ENCODE measurements around the gene LSR. TPM values are rescaled to one million over a fixed set of nuclear protein-coding genes. Genes with fewer than 3 reads are reported as not detected.

Gene LSR
- total and polyA plus RNA-seq, 2 experiments from 2014 or later: 116 to 212 TPM

DNA sequence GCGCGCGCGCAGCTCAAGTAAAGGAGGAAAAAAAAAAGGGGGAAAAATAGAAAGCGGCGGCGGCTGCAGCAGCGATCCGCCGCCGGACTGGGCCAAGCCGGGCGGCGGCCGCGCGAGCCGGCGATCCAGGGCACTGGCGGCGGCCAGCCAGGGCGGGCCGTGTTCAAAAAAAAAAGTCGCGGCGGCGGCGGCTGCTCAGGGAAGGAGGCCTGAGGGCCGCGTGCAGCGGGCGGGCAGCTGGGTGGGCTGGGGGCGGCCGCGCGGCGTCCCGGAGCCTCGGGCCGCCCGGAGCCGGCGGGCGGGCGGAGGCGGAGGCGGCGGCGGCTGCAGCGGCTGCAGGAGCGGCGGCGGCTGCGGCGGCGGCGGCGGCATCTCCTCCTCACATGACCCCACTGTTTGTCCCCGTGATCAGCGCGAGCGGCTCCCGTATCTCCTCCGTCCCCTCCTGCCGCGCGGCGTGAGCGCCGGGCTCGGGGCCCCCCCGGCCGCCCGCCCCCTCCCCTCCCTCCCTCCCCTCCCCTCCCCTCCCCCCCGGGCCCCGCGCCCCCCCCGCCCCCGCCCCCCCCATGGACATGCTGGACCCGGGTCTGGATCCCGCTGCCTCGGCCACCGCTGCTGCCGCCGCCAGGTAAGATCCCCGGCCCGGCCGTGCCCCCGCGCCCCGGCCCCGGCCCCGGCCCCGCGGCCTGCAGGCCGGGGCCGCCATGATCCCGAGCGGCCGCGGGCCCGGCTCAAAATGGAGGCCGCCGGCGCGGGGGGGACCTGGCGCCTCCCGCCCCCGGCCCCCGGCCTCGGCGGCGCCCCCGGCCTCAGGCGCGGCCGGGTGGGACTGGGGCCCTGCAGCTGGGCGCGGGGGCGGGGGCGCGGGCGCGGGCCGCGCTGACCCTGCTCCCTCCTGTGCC lies 20.0 kb downstream of the LSR start, which contains the start of gene USF2:
Gene USF2 (plus strand): TSS at position 427 of the 902 bp plus-strand sequence. CDS start 140 bp downstream, at position 567.
- ATAC-seq: no peak
- H4K20me1 ChIP-seq (replicated peaks; ENCODE audit: insufficient read depth): peaks cover 12% of the 10 kb centered on the region; the same call in 1 of the 2 replicates
- H3K79me2 ChIP-seq (replicated peaks; ENCODE audit: insufficient read depth): no peaks in the 10 kb centered on the region
- no peak within 1 kb of the TSS for H2AFZ ChIP-seq
- H3K9me2 ChIP-seq (ENCODE audit: insufficient read depth): no peaks in the 10 kb centered on the region
- TF ChIP-seq, protein P1, sequence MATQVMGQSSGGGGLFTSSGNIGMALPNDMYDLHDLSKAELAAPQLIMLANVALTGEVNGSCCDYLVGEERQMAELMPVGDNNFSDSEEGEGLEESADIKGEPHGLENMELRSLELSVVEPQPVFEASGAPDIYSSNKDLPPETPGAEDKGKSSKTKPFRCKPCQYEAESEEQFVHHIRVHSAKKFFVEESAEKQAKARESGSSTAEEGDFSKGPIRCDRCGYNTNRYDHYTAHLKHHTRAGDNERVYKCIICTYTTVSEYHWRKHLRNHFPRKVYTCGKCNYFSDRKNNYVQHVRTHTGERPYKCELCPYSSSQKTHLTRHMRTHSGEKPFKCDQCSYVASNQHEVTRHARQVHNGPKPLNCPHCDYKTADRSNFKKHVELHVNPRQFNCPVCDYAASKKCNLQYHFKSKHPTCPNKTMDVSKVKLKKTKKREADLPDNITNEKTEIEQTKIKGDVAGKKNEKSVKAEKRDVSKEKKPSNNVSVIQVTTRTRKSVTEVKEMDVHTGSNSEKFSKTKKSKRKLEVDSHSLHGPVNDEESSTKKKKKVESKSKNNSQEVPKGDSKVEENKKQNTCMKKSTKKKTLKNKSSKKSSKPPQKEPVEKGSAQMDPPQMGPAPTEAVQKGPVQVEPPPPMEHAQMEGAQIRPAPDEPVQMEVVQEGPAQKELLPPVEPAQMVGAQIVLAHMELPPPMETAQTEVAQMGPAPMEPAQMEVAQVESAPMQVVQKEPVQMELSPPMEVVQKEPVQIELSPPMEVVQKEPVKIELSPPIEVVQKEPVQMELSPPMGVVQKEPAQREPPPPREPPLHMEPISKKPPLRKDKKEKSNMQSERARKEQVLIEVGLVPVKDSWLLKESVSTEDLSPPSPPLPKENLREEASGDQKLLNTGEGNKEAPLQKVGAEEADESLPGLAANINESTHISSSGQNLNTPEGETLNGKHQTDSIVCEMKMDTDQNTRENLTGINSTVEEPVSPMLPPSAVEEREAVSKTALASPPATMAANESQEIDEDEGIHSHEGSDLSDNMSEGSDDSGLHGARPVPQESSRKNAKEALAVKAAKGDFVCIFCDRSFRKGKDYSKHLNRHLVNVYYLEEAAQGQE (IDR thresholded peaks at IDR 0.05; ENCODE audit: unreplicated experiment): no peak
- TF ChIP-seq CREB1 (CRISPR knock-in tag; IDR thresholded peaks at IDR 0.05; ENCODE audit: low read depth) (no peak), ZNF114 (CRISPR knock-in tag; IDR thresholded peaks at IDR 0.05) (no peak), EZH2 (IDR thresholded peaks at IDR 0.05; ENCODE audit: low read depth, unreplicated experiment) (no peak), ZNF331 (CRISPR knock-in tag; IDR thresholded peaks at IDR 0.05; ENCODE audit: low read depth) (no peak), NANOG (IDR thresholded peaks at IDR 0.05; ENCODE audit: borderline replicate concordance) (no peak), EZH2phosphoT487 (IDR thresholded peaks at IDR 0.05; ENCODE audit: unreplicated experiment) (no peak), JUNB (IDR thresholded peaks at IDR 0.05; ENCODE audit: unreplicated experiment) (no peak), POLR2AphosphoS5 (IDR thresholded peaks at IDR 0.05; ENCODE audit: low read depth) (no peak), STAT1 (IDR thresholded peaks at IDR 0.05; ENCODE audit: unreplicated experiment) (no peak)
- TF ChIP-seq, protein P2, sequence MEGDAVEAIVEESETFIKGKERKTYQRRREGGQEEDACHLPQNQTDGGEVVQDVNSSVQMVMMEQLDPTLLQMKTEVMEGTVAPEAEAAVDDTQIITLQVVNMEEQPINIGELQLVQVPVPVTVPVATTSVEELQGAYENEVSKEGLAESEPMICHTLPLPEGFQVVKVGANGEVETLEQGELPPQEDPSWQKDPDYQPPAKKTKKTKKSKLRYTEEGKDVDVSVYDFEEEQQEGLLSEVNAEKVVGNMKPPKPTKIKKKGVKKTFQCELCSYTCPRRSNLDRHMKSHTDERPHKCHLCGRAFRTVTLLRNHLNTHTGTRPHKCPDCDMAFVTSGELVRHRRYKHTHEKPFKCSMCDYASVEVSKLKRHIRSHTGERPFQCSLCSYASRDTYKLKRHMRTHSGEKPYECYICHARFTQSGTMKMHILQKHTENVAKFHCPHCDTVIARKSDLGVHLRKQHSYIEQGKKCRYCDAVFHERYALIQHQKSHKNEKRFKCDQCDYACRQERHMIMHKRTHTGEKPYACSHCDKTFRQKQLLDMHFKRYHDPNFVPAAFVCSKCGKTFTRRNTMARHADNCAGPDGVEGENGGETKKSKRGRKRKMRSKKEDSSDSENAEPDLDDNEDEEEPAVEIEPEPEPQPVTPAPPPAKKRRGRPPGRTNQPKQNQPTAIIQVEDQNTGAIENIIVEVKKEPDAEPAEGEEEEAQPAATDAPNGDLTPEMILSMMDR (conservative IDR thresholded peaks at IDR 0.05; ENCODE audit: low read depth in 2 of 2): no peak
- TF ChIP-seq, protein P3, sequence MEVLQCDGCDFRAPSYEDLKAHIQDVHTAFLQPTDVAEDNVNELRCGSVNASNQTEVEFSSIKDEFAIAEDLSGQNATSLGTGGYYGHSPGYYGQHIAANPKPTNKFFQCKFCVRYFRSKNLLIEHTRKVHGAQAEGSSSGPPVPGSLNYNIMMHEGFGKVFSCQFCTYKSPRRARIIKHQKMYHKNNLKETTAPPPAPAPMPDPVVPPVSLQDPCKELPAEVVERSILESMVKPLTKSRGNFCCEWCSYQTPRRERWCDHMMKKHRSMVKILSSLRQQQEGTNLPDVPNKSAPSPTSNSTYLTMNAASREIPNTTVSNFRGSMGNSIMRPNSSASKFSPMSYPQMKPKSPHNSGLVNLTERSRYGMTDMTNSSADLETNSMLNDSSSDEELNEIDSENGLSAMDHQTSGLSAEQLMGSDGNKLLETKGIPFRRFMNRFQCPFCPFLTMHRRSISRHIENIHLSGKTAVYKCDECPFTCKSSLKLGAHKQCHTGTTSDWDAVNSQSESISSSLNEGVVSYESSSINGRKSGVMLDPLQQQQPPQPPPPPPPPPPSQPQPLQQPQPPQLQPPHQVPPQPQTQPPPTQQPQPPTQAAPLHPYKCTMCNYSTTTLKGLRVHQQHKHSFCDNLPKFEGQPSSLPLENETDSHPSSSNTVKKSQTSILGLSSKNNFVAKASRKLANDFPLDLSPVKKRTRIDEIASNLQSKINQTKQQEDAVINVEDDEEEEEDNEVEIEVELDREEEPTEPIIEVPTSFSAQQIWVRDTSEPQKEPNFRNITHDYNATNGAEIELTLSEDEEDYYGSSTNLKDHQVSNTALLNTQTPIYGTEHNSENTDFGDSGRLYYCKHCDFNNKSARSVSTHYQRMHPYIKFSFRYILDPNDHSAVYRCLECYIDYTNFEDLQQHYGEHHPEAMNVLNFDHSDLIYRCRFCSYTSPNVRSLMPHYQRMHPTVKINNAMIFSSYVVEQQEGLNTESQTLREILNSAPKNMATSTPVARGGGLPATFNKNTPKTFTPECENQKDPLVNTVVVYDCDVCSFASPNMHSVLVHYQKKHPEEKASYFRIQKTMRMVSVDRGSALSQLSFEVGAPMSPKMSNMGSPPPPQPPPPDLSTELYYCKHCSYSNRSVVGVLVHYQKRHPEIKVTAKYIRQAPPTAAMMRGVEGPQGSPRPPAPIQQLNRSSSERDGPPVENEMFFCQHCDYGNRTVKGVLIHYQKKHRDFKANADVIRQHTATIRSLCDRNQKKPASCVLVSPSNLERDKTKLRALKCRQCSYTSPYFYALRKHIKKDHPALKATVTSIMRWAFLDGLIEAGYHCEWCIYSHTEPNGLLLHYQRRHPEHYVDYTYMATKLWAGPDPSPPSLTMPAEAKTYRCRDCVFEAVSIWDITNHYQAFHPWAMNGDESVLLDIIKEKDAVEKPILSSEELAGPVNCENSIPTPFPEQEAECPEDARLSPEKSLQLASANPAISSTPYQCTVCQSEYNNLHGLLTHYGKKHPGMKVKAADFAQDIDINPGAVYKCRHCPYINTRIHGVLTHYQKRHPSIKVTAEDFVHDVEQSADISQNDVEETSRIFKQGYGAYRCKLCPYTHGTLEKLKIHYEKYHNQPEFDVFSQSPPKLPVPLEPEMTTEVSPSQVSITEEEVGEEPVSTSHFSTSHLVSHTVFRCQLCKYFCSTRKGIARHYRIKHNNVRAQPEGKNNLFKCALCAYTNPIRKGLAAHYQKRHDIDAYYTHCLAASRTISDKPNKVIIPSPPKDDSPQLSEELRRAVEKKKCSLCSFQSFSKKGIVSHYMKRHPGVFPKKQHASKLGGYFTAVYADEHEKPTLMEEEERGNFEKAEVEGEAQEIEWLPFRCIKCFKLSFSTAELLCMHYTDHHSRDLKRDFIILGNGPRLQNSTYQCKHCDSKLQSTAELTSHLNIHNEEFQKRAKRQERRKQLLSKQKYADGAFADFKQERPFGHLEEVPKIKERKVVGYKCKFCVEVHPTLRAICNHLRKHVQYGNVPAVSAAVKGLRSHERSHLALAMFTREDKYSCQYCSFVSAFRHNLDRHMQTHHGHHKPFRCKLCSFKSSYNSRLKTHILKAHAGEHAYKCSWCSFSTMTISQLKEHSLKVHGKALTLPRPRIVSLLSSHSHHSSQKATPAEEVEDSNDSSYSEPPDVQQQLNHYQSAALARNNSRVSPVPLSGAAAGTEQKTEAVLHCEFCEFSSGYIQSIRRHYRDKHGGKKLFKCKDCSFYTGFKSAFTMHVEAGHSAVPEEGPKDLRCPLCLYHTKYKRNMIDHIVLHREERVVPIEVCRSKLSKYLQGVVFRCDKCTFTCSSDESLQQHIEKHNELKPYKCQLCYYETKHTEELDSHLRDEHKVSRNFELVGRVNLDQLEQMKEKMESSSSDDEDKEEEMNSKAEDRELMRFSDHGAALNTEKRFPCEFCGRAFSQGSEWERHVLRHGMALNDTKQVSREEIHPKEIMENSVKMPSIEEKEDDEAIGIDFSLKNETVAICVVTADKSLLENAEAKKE (CRISPR knock-in tag; IDR thresholded peaks at IDR 0.05): no peak
- TF ChIP-seq, protein P4, sequence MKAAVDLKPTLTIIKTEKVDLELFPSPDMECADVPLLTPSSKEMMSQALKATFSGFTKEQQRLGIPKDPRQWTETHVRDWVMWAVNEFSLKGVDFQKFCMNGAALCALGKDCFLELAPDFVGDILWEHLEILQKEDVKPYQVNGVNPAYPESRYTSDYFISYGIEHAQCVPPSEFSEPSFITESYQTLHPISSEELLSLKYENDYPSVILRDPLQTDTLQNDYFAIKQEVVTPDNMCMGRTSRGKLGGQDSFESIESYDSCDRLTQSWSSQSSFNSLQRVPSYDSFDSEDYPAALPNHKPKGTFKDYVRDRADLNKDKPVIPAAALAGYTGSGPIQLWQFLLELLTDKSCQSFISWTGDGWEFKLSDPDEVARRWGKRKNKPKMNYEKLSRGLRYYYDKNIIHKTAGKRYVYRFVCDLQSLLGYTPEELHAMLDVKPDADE (IDR thresholded peaks at IDR 0.05): no peak
- H3K27ac ChIP-seq (ENCODE audit: low read depth): peak within 1 kb of the TSS; percentile 96
- peaks cover 32% of the 10 kb centered on the region for H3K27me3 Mint-ChIP-seq (ENCODE audit: insufficient read depth, low read depth, poor library complexity)
- H3K4me1 Mint-ChIP-seq: peaks cover 11% of the 10 kb centered on the region
- peak within 1 kb of the TSS; percentile 95 for H3K27ac Mint-ChIP-seq
- peak within 1 kb of the TSS; percentile 87 for H3K4me3 Mint-ChIP-seq
- H3K9me3 Mint-ChIP-seq: no peaks in the 10 kb centered on the region; the same call in 2 of the 3 replicates
- H3K4me1 ChIP-seq (ENCODE audit: insufficient read depth): peaks cover 7% of the 10 kb centered on the region; the same call in 1 of the 2 replicates
- H3K36me3 ChIP-seq (ENCODE audit: insufficient read depth): peaks cover 7% of the 10 kb centered on the region; the same call in 1 of the 2 replicates
- peaks cover 67% of the 10 kb centered on the region for H3K36me3 Mint-ChIP-seq (ENCODE audit: low read depth)
- H3K4me2 ChIP-seq: peak within 1 kb of the TSS; percentile 99
- DNase-seq (ENCODE audit: low spot score): peak; percentile 78
- peaks cover 17% of the 10 kb centered on the region for H3F3A ChIP-seq (replicated peaks; ENCODE audit: low read depth)
- no peaks in the 10 kb centered on the region for H3K27me3 ChIP-seq (ENCODE audit: insufficient read depth)
- peak within 1 kb of the TSS; percentile 79 for H3K4me3 ChIP-seq
